Endothelial cell of hepatic sinusoid (primary cell): ENCODE data around the gene OSBPL9.
"Not testable (repeated sequence)": the region's sequence is repeated elsewhere in the genome, so short reads cannot be mapped to it uniquely, and the experiment has no call there.

ENCODE experiments used
- in situ Hi-C: cut with HindIII; loops from 2 replicates; pipeline ENCODE4 v1.10.0; 2017; ENCODE audit warnings: low sequenced_read_pairs

OSBPL9 gene

GRCh38 chr1:51605961-51606723 is 10.8 kb upstream of the OSBPL9 start:
- in situ Hi-C loops = no loop called here

- in situ Hi-C loops = no loop called here
Measured at GRCh38 chr1:51607681-51608095, 9.2 kb upstream of the OSBPL9 start.

- in situ Hi-C loops = not testable (repeated sequence)
Measured at GRCh38 chr1:51610104-51610503, 6.8 kb upstream of the OSBPL9 start.

- in situ Hi-C loops = no loop called here
Measured at GRCh38 chr1:51610637-51611036, 6.3 kb upstream of the OSBPL9 start.

- in situ Hi-C loops = no loop called here
Measured at GRCh38 chr1:51612447-51612961, 4.4 kb upstream of the OSBPL9 start.

GRCh38 chr1:51615780-51616291 is 1.1 kb upstream of the OSBPL9 start:
- in situ Hi-C loops = no loop called here

- in situ Hi-C loops = no loop called here
Measured at GRCh38 chr1:51616490-51616889, 402 bp upstream of the OSBPL9 start.

GRCh38 chr1:51618715-51619114 is 1.8 kb downstream of the OSBPL9 start:
- in situ Hi-C loops = no loop called here

GRCh38 chr1:51620470-51620869 is 3.6 kb downstream of the OSBPL9 start:
- in situ Hi-C loops = loop anchor here (5.0 kb wide), 1 partner anchor 72 kb away; no protein-coding TSS in a partner anchor

- in situ Hi-C loops = loop anchor here (5.0 kb wide), 1 partner anchor 71 kb away; no protein-coding TSS in a partner anchor
Measured at GRCh38 chr1:51621161-51621560, 4.3 kb downstream of the OSBPL9 start.

- in situ Hi-C loops = loop anchor here (5.0 kb wide), 1 partner anchor 70 kb away; no protein-coding TSS in a partner anchor
Measured at GRCh38 chr1:51621841-51622454, 5.1 kb downstream of the OSBPL9 start.

GRCh38 chr1:51622455-51622913 is 5.6 kb downstream of the OSBPL9 start:
- in situ Hi-C loops = loop anchor here (5.0 kb wide), 1 partner anchor 70 kb away; no protein-coding TSS in a partner anchor

GRCh38 chr1:51623025-51623424 is 6.1 kb downstream of the OSBPL9 start:
- in situ Hi-C loops = loop anchor here (5.0 kb wide), 1 partner anchor 69 kb away; no protein-coding TSS in a partner anchor

- in situ Hi-C loops = loop anchor here (5.0 kb wide), 1 partner anchor 69 kb away; no protein-coding TSS in a partner anchor
Measured at GRCh38 chr1:51623450-51623849, 6.6 kb downstream of the OSBPL9 start.

GRCh38 chr1:51624855-51625254 is 8.0 kb downstream of the OSBPL9 start:
- in situ Hi-C loops = loop anchor here (5.0 kb wide), 1 partner anchor 67 kb away; no protein-coding TSS in a partner anchor

GRCh38 chr1:51627672-51628071 is 10.8 kb downstream of the OSBPL9 start:
- in situ Hi-C loops = no loop called here

GRCh38 chr1:51628715-51629590 is 12.1 kb downstream of the OSBPL9 start:
- in situ Hi-C loops = no loop called here

- in situ Hi-C loops = no loop called here
Measured at GRCh38 chr1:51629918-51630317, 13.0 kb downstream of the OSBPL9 start.

- in situ Hi-C loops = no loop called here
Measured at GRCh38 chr1:51630393-51630792, 13.5 kb downstream of the OSBPL9 start.

GRCh38 chr1:51630922-51631321 is 14.0 kb downstream of the OSBPL9 start:
- in situ Hi-C loops = no loop called here
